ENCODE measurements around the gene SLC16A11. TPM values are rescaled to one million over a fixed set of nuclear protein-coding genes. Genes with fewer than 3 reads are reported as not detected.

Gene SLC16A11
- total RNA-seq, 1 donor from 2014 or later = 3.6 TPM

GRCh38 chr17:7046127-7046724 is 2.3 kb upstream of the SLC16A11 start:
- CTCF ChIA-PET = interaction anchor here (0.7 to 3.4 kb wide), 34 partner anchors 11 to 543 kb away, joined by 3 to 63 read pairs (median 4); partner anchors contain the start of genes ACADVL, ACAP1, BCL6B and DLG4
- intact Hi-C loops (cut with micrococcal nuclease) = loop anchor here (1.0 to 10.0 kb wide), 10 partner anchors 24 to 643 kb away; partner anchors contain the start of genes FGF11, MPDU1, SLC2A4 and TMEM102
- Mint-ChIP-seq H3K36me3 (ENCODE audit: low read depth) (no peaks in the 10 kb centered on the region), H3K9me3 (no peaks in the 10 kb centered on the region), H3K4me3 (peak overlapping the region; percentile 81), H3K27ac (peak overlapping the region; percentile 86), H3K4me1 (peaks cover 44% of the 10 kb centered on the region), H3K27me3 (no peaks in the 10 kb centered on the region)
- DNase-seq (peak; percentile 30), ATAC-seq (ENCODE audit: low read depth) (peak; percentile 9)
- POLR2A ChIA-PET = interaction anchor here (0.6 to 4.7 kb wide), 20 partner anchors 10 to 641 kb away, joined by 3 to 56 read pairs (median 4); partner anchors contain the start of genes RNASEK, SLC16A13, TMEM102 and TP53
- no peak for TF ChIP-seq CTCF (IDR thresholded peaks at IDR 0.05)

- H3K27me3 Mint-ChIP-seq = no peaks in the 10 kb centered on the region
- ATAC-seq (ENCODE audit: low read depth) (peak; percentile 11), DNase-seq (no peak)
- ChIA-PET CTCF (interaction anchor here (0.5 to 3.4 kb wide), 36 partner anchors 10 to 580 kb away, joined by 3 to 63 read pairs (median 4); partner anchors contain the start of genes ACADVL, ACAP1, BCL6B and DLG4), POLR2A (interaction anchor here (0.6 to 4.7 kb wide), 20 partner anchors 9 to 642 kb away, joined by 3 to 56 read pairs (median 4); partner anchors contain the start of genes RNASEK, SLC16A13, TMEM102 and TP53)
- no peaks in the 10 kb centered on the region for H3K9me3 Mint-ChIP-seq
- intact Hi-C loops (cut with micrococcal nuclease) = loop anchor here (1.0 to 10.0 kb wide), 12 partner anchors 23 to 643 kb away; partner anchors contain the start of genes FGF11, KCTD11, MPDU1 and SLC2A4
- no peak for TF ChIP-seq CTCF (IDR thresholded peaks at IDR 0.05)
- H3K4me1 Mint-ChIP-seq = peaks cover 46% of the 10 kb centered on the region
- H3K4me3 Mint-ChIP-seq = peak overlapping the region; percentile 81
- peak overlapping the region; percentile 86 for H3K27ac Mint-ChIP-seq
- H3K36me3 Mint-ChIP-seq (ENCODE audit: low read depth) = no peaks in the 10 kb centered on the region
Observed at GRCh38 chr17:7045492-7046126, 1.7 kb upstream of the SLC16A11 start.

- ATAC-seq (ENCODE audit: low read depth) (peak; percentile 3), DNase-seq (no peak)
- intact Hi-C loops (cut with micrococcal nuclease) = loop anchor here (1.0 to 10.0 kb wide), 2 partner anchors 8 to 542 kb away; partner anchors contain the start of gene MPDU1
- no peak overlapping the region for H3K27ac Mint-ChIP-seq
- H3K27me3 Mint-ChIP-seq = no peaks in the 10 kb centered on the region
- H3K4me3 Mint-ChIP-seq = peak overlapping the region; percentile 74
- ChIA-PET POLR2A (interaction anchor here (1.3 to 4.7 kb wide), 7 partner anchors 7 to 644 kb away, joined by 4 to 56 read pairs (median 8); partner anchors contain the start of genes SLC16A13 and TP53), CTCF (interaction anchor here (1.0 to 1.1 kb wide), 2 partner anchors 93 to 201 kb away, joined by 3 to 7 read pairs; no protein-coding TSS in a partner anchor)
- peaks cover 56% of the 10 kb centered on the region for H3K4me1 Mint-ChIP-seq
- H3K9me3 Mint-ChIP-seq = no peaks in the 10 kb centered on the region
- TF ChIP-seq CTCF (IDR thresholded peaks at IDR 0.05) = no peak
- H3K36me3 Mint-ChIP-seq (ENCODE audit: low read depth) = no peaks in the 10 kb centered on the region
Observed at GRCh38 chr17:7043182-7043496, 753 bp downstream of the SLC16A11 start.

GRCh38 chr17:7042501-7043181 is 1.3 kb downstream of the SLC16A11 start:
- DNase-seq (peak; percentile 38), ATAC-seq (ENCODE audit: low read depth) (peak; percentile 11)
- intact Hi-C loops (cut with micrococcal nuclease) = loop anchor here (1.0 to 10.0 kb wide), 2 partner anchors 7 to 542 kb away; partner anchors contain the start of gene MPDU1
- no peak for TF ChIP-seq CTCF (IDR thresholded peaks at IDR 0.05)
- no peaks in the 10 kb centered on the region for H3K36me3 Mint-ChIP-seq (ENCODE audit: low read depth)
- H3K27me3 Mint-ChIP-seq = no peaks in the 10 kb centered on the region
- no peaks in the 10 kb centered on the region for H3K9me3 Mint-ChIP-seq
- H3K4me3 Mint-ChIP-seq = peak overlapping the region; percentile 74
- POLR2A ChIA-PET = interaction anchor here (0.7 to 1.9 kb wide), 8 partner anchors 11 to 644 kb away, joined by 4 to 10 read pairs (median 6); partner anchors contain the start of gene TP53
- H3K4me1 Mint-ChIP-seq = peaks cover 59% of the 10 kb centered on the region
- CTCF ChIA-PET = interaction anchor here (1.3 kb wide), 1 partner anchor 21 kb away, joined by 3 read pairs; no protein-coding TSS in a partner anchor
- H3K27ac Mint-ChIP-seq = peak overlapping the region; percentile 53
